HepG2 (cell line): ENCODE results near the gene CADM4. TPM values are rescaled to one million over a fixed set of nuclear protein-coding genes. Genes with fewer than 3 reads are reported as not detected.

Source experiments
- ATF7-NPFF ChIP-seq: sonication (generic); formaldehyde crosslinking; IDR thresholded peaks from 2 replicates; pipeline ENCODE4 v1.8.1; 2023; ENCODE audit warnings: mild to moderate bottlenecking, low read depth, missing genetic modification reagents, moderate library complexity
- EED ChIP-seq: sonication (generic); formaldehyde crosslinking; IDR thresholded peaks from 2 replicates; pipeline ENCODE4 v1.5.0; 2020; ENCODE audit warnings: mild to moderate bottlenecking, missing genetic modification reagents
- GLI4 ChIP-seq: sonication (generic); formaldehyde crosslinking; IDR thresholded peaks from 2 replicates; pipeline ENCODE4 v1.5.1; 2020; ENCODE audit warnings: missing genetic modification reagents, mild to moderate bottlenecking, moderate library complexity, borderline replicate concordance
- HMG20B ChIP-seq: conservative IDR thresholded peaks from 2 replicates; pipeline ENCODE4 v1.6.1; 2016; ENCODE audit warnings: missing genetic modification reagents, missing compliant biosample characterization
- IKZF4 ChIP-seq: sonication (generic); formaldehyde crosslinking; IDR thresholded peaks from 2 replicates; pipeline ENCODE4 v1.5.1; 2020; ENCODE audit warnings: borderline replicate concordance, mild to moderate bottlenecking, low read depth, missing genetic modification reagents; ENCODE audit errors: not compliant biosample characterization
- NFKBIZ ChIP-seq: IDR thresholded peaks from 2 replicates; pipeline ENCODE4 v1.6.1; 2018; ENCODE audit warnings: missing genetic modification reagents, missing compliant biosample characterization
- RXRB ChIP-seq: IDR thresholded peaks from 2 replicates; pipeline ENCODE4 v1.6.1; 2016; ENCODE audit warnings: borderline replicate concordance, missing genetic modification reagents, missing compliant biosample characterization
- SCMH1 ChIP-seq: sonication (generic); formaldehyde crosslinking; IDR thresholded peaks from 2 replicates; pipeline ENCODE4 v1.9.0; 2021; ENCODE audit warnings: missing genetic modification reagents, mild to moderate bottlenecking, borderline replicate concordance
- SIX4 ChIP-seq: sonication (generic); formaldehyde crosslinking; IDR thresholded peaks from 2 replicates; pipeline ENCODE4 v1.4.0; 2020; ENCODE audit warnings: missing genetic modification reagents
- SP4 ChIP-seq: sonication (generic); formaldehyde crosslinking; IDR thresholded peaks from 2 replicates; pipeline ENCODE4 v1.8.1; 2023; ENCODE audit warnings: mild to moderate bottlenecking, missing genetic modification reagents
- TCF7L2 ChIP-seq: IDR thresholded peaks from 2 replicates; pipeline ENCODE4 v1.6.1; 2011; ENCODE audit warnings: mild to moderate bottlenecking, low read depth, low read length, moderate library complexity
- ZMAT3 ChIP-seq: sonication (generic); formaldehyde crosslinking; conservative IDR thresholded peaks from 2 replicates; pipeline ENCODE4 v1.7.0; 2021; ENCODE audit warnings: missing genetic modification reagents
- ZNF251 ChIP-seq: sonication (generic); formaldehyde crosslinking; IDR thresholded peaks from 2 replicates; pipeline ENCODE4 v1.9.0; 2021; ENCODE audit warnings: mild to moderate bottlenecking, missing genetic modification reagents
- ZNF263 ChIP-seq: sonication (generic); formaldehyde crosslinking; IDR thresholded peaks from 2 replicates; pipeline ENCODE4 v1.4.0; 2020; ENCODE audit warnings: missing genetic modification reagents
- ZNF337 ChIP-seq: sonication (generic); formaldehyde crosslinking; IDR thresholded peaks from 2 replicates; pipeline ENCODE4 v1.5.1; 2020; ENCODE audit warnings: missing genetic modification reagents, low read depth, mild to moderate bottlenecking, borderline replicate concordance
- ZNF501 ChIP-seq: sonication (generic); formaldehyde crosslinking; IDR thresholded peaks from 2 replicates; pipeline ENCODE4 v1.5.1; 2020; ENCODE audit warnings: mild to moderate bottlenecking, moderate library complexity, missing genetic modification reagents
- ZSCAN25 ChIP-seq: sonication (generic); formaldehyde crosslinking; IDR thresholded peaks from 2 replicates; pipeline ENCODE4 v1.8.0; 2022; ENCODE audit warnings: mild to moderate bottlenecking, missing genetic modification reagents
- polyA plus RNA-seq, 8 experiments: library from polyadenylated mRNA; depleted of rRNA in 3 of 8; stranded (reverse) in 7 of 8; unstranded in 1 of 8; fragments of >200 nt; fragmentation: Illumina TruSeq in 4 of 8; extraction: Trizol in 4 of 8; gene quantifications; 2 replicates each; pipeline versions ENCODE4 v1.2.1 to v1.2.3, GENCODE V29; 2011 to 2016; ENCODE audit warnings: low read depth in 4 of 8, missing spikeins in 1 of 8, mixed read lengths in 1 of 8; ENCODE audit not compliant: insufficient read depth in 1 of 8
- total RNA-seq, 5 experiments: library from RNA; depleted of rRNA; stranded (reverse); fragments of >200 nt; fragmentation: Illumina TruSeq; extraction: Trizol; gene quantifications; 2 replicates each; pipeline ENCODE4 v1.2.3, GENCODE V29; 2016; ENCODE audit warnings: low read depth in 1 of 5
- TF ChIP-seq, protein P1 (sequence below): IDR thresholded peaks from 2 replicates; pipeline ENCODE4 v1.6.1; 2012; ENCODE audit warnings: inconsistent platforms
- TF ChIP-seq, protein P2 (sequence below): sonication (generic); formaldehyde crosslinking; IDR thresholded peaks from 2 replicates; pipeline ENCODE4 v1.5.1; 2020; ENCODE audit warnings: missing genetic modification reagents, mild to moderate bottlenecking, borderline replicate concordance
- TF ChIP-seq, protein P3 (sequence below): sonication (generic); formaldehyde crosslinking; IDR thresholded peaks from 2 replicates; pipeline ENCODE4 v1.4.0; 2020; ENCODE audit warnings: missing genetic modification reagents
- TF ChIP-seq, protein P4 (sequence below): sonication (generic); formaldehyde crosslinking; IDR thresholded peaks from 2 replicates; pipeline ENCODE4 v1.8.1; 2023; ENCODE audit warnings: mild to moderate bottlenecking, moderate library complexity, missing genetic modification reagents
- TF ChIP-seq, protein P5 (sequence below): fragments of 450-650 bp; IDR thresholded peaks from 2 replicates; pipeline ENCODE4 v1.6.1; 2017

CADM4 gene
- total and polyA plus RNA-seq, 2 of the 13 experiments (the other 11 are each of a cell fraction or from before 2014, with no cell fraction given) = 8.5 to 16.0 TPM

DNA sequence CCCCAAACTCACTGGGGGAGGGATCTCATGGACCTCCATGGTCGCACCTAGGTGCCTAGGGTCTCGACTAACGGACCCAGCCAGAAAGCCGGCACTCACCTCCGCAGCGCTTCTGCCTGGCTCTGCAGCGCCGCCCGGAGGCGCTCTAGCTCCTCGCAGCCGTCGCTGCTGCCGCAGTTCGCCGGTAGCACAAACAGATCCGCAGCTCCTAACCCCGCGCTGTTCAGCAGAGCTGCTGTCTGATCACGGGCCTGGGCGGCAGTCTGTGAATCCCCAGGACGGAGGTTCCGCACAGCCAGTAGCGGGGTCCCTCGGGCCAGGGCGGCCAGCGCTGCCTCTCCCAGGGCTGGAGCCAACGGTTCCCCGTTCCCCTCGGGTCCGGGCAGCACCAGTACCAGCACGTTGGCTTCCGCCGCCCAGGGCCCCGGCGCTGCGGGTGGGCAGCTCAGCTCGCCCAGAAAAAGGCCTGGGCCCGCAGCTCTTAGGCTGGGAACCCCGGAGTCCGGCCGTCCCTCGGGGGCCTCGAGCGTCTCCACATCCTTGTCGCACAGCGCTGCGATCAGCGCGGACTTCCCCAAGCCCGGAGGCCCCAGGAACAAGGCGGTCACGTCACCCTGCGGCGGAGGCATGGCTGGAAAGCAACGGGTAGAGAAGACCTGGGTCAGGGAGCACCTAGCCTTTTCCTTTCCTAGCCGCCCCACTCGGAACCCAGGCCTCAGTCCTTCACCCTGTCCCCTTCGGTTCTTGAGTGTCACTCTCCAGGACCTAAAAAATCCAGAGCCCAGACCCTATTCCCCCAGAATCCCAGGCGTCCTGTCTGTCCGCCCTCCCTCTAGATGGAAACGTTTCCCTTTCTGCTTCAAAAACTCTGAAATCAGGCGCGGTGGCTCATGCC is 44.7 kb downstream of the CADM4 start (continued):
- TF ChIP-seq, protein P1, sequence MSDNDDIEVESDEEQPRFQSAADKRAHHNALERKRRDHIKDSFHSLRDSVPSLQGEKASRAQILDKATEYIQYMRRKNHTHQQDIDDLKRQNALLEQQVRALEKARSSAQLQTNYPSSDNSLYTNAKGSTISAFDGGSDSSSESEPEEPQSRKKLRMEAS = no peak; the same call in 1 of the 2 replicates
- TF ChIP-seq, protein P2, sequence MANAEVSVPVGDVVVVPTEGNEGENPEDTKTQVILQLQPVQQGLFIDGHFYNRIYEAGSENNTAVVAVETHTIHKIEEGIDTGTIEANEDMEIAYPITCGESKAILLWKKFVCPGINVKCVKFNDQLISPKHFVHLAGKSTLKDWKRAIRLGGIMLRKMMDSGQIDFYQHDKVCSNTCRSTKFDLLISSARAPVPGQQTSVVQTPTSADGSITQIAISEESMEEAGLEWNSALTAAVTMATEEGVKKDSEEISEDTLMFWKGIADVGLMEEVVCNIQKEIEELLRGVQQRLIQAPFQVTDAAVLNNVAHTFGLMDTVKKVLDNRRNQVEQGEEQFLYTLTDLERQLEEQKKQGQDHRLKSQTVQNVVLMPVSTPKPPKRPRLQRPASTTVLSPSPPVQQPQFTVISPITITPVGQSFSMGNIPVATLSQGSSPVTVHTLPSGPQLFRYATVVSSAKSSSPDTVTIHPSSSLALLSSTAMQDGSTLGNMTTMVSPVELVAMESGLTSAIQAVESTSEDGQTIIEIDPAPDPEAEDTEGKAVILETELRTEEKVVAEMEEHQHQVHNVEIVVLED = peak; percentile 27; the same call in 1 of the 2 replicates
- TF ChIP-seq NFKBIZ (CRISPR knock-in tag) = no peak
- no peak for TF ChIP-seq SIX4 (CRISPR knock-in tag)
- TF ChIP-seq, protein P3, sequence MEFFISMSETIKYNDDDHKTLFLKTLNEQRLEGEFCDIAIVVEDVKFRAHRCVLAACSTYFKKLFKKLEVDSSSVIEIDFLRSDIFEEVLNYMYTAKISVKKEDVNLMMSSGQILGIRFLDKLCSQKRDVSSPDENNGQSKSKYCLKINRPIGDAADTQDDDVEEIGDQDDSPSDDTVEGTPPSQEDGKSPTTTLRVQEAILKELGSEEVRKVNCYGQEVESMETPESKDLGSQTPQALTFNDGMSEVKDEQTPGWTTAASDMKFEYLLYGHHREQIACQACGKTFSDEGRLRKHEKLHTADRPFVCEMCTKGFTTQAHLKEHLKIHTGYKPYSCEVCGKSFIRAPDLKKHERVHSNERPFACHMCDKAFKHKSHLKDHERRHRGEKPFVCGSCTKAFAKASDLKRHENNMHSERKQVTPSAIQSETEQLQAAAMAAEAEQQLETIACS (CRISPR knock-in tag) = no peak
- TF ChIP-seq ZNF501 (CRISPR knock-in tag) = peak; percentile 40; the same call in 1 of the 2 replicates
- no peak for TF ChIP-seq RXRB (CRISPR knock-in tag)
- TF ChIP-seq EED (CRISPR knock-in tag) = peak; percentile 74; the same call in 1 of the 2 replicates
- peak; percentile 64; the same call in 1 of the 2 replicates for TF ChIP-seq ATF7-NPFF (CRISPR knock-in tag)
- TF ChIP-seq GLI4 = peak; percentile 85; the same call in 1 of the 2 replicates
- TF ChIP-seq, protein P4, sequence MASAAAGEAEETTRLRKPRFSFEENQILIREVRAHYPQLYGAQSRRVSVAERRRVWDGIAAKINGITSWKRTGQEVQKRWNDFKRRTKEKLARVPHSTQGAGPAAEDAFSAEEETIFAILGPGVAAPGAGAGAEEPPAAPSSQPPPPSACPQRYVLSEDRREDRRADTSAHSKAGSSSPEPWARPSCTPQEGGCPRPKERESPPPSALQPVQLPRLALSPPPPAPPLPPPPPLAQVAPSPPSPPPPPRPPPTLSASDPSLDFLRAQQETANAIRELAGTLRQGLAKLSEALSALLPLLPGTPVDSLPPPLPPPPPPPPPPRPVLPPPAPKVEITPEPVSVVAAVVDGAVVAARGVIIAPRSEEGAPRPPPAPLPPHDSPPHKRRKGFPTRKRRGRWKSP = peak; percentile 51; the same call in 1 of the 2 replicates
- no peak for TF ChIP-seq TCF7L2
- TF ChIP-seq ZMAT3 (CRISPR knock-in tag) = no peak
- TF ChIP-seq SCMH1 (CRISPR knock-in tag) = no peak
- TF ChIP-seq HMG20B (CRISPR knock-in tag) = no peak
- no peak for TF ChIP-seq ZNF337
- TF ChIP-seq SP4 = 0 out of 2 replicates have a peak, but pooled peaks have one; percentile 29
- no peak for TF ChIP-seq ZNF263 (CRISPR knock-in tag)
- no peak for TF ChIP-seq IKZF4 (CRISPR knock-in tag)
- TF ChIP-seq, protein P5, sequence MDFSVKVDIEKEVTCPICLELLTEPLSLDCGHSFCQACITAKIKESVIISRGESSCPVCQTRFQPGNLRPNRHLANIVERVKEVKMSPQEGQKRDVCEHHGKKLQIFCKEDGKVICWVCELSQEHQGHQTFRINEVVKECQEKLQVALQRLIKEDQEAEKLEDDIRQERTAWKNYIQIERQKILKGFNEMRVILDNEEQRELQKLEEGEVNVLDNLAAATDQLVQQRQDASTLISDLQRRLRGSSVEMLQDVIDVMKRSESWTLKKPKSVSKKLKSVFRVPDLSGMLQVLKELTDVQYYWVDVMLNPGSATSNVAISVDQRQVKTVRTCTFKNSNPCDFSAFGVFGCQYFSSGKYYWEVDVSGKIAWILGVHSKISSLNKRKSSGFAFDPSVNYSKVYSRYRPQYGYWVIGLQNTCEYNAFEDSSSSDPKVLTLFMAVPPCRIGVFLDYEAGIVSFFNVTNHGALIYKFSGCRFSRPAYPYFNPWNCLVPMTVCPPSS = no peak
- no peak for TF ChIP-seq ZSCAN25 (CRISPR knock-in tag)
- no peak for TF ChIP-seq ZNF251
